ENCODE data around the gene MAPKAP1.
"Not testable (repeated sequence)": the region's sequence is repeated elsewhere in the genome, so short reads cannot be mapped to it uniquely, and the experiment has no call there.

MAPKAP1 gene

GRCh38 chr9:125730168-125730567 lies 23.2 kb upstream of the MAPKAP1 start:
- DNase-seq: no peak

- DNase-seq: no peak
Measured at GRCh38 chr9:125726456-125727132, 19.6 kb upstream of the MAPKAP1 start.

GRCh38 chr9:125707472-125707804 lies 430 bp upstream of the MAPKAP1 start:
- no peak for DNase-seq

GRCh38 chr9:125705893-125706292 lies 1.1 kb downstream of the MAPKAP1 start:
- no peak for DNase-seq

- no peak for DNase-seq
Measured at GRCh38 chr9:125703662-125704061, 3.3 kb downstream of the MAPKAP1 start.

GRCh38 chr9:125701351-125701750 lies 5.7 kb downstream of the MAPKAP1 start:
- no peak for DNase-seq

- DNase-seq: no peak
Measured at GRCh38 chr9:125700791-125701190, 6.2 kb downstream of the MAPKAP1 start.

GRCh38 chr9:125699870-125700269 lies 7.1 kb downstream of the MAPKAP1 start:
- DNase-seq: no peak

- DNase-seq: no peak
Measured at GRCh38 chr9:125696106-125696647, 10.8 kb downstream of the MAPKAP1 start.

- DNase-seq: not testable (repeated sequence)
Measured at GRCh38 chr9:125695548-125695947, 11.5 kb downstream of the MAPKAP1 start.

GRCh38 chr9:125694478-125694877 lies 12.5 kb downstream of the MAPKAP1 start:
- DNase-seq: no peak

GRCh38 chr9:125693492-125693891 lies 13.5 kb downstream of the MAPKAP1 start:
- DNase-seq: not testable (repeated sequence)

- no peak for DNase-seq
Measured at GRCh38 chr9:125691869-125692268, 15.1 kb downstream of the MAPKAP1 start.

GRCh38 chr9:125690679-125691078 lies 16.3 kb downstream of the MAPKAP1 start:
- DNase-seq: no peak

- no peak for DNase-seq
Measured at GRCh38 chr9:125687163-125687863, 19.7 kb downstream of the MAPKAP1 start.

- no peak for DNase-seq
Measured at GRCh38 chr9:125685167-125685566, 21.8 kb downstream of the MAPKAP1 start.

- DNase-seq: no peak
Measured at GRCh38 chr9:125683486-125683885, 23.5 kb downstream of the MAPKAP1 start.

GRCh38 chr9:125682340-125682739 lies 24.7 kb downstream of the MAPKAP1 start:
- DNase-seq: no peak

GRCh38 chr9:125681657-125682056 lies 25.4 kb downstream of the MAPKAP1 start:
- no peak for DNase-seq

- DNase-seq: no peak
Measured at GRCh38 chr9:125681086-125681622, 25.9 kb downstream of the MAPKAP1 start.

- DNase-seq: no peak
Measured at GRCh38 chr9:125680445-125680844, 26.6 kb downstream of the MAPKAP1 start.

GRCh38 chr9:125679597-125680189 lies 27.3 kb downstream of the MAPKAP1 start:
- DNase-seq: no peak

Measured in DMS153 (cell line).